ENCODE data around the gene SLC22A13.
"Not testable (repeated sequence)": the region's sequence is repeated elsewhere in the genome, so short reads cannot be mapped to it uniquely, and the experiment has no call there.

SLC22A13 gene

DNA sequence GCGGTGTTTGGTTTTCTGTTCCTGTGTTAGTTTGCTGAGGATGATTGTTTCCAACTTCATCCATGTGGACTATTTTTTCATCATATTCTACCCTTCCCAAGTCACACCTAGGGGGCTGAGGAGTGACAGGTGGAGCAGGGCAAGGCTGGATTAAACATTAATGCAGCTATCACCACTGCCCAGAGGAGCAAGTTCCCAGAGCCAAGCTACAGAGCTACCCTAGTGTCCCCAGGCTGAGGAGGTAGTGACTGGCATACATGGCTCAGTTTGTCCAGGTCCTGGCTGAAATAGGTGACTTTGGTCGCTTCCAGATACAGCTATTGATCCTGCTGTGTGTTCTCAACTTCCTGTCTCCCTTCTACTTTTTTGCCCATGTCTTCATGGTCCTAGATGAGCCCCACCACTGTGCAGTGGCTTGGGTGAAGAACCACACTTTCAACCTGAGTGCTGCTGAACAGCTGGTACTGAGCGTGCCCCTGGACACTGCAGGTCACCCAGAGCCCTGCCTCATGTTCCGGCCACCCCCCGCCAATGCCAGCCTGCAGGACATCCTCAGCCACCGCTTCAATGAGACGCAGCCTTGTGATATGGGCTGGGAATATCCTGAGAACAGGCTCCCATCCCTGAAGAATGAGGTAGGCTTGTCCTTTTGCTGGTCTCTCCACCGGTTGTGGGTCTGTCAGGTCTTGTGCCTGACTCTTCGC, at the start of gene SLC22A13:
TSS of gene SLC22A13 (plus strand) at position 209 of the 704 bp plus-strand sequence. CDS start at position 258, 49 bp downstream.
- no peak for DNase-seq

GRCh38 chr3:38219609-38220197, 45.9 kb upstream of the SLC22A13 start:
- no peak for DNase-seq

GRCh38 chr3:38221005-38221404, 44.6 kb upstream of the SLC22A13 start:
- DNase-seq = no peak

DNA sequence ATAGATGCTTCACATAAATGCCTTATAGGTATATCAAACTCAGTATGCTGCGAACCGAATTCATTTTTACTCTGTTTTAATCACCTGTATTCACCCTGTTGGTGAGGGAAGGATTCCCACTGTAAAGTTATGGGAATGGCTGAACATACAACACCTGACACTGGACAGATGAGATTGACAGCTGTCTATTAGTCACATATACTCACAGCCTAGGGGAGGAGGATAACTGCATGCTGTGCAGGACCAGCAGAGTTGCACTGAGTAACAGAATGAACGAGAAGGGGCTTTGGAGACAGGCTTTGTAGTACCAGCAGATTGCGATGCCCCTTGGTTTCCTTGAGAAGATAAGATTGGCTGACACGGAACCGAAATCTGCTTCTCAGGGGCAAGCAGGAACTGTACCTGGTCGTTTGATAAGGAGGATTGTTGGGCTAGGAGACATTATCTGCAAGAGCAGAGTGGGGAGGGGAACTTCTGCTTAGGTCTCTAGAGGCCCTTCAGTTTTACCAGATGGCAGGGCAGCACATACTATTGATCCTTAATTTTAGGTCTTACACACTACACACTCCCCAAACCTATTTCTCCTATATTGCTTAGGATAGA, 43.5 kb upstream of the SLC22A13 start:
- DNase-seq = no peak

GRCh38 chr3:38224357-38224756, 41.3 kb upstream of the SLC22A13 start:
- DNase-seq = no peak

DNA sequence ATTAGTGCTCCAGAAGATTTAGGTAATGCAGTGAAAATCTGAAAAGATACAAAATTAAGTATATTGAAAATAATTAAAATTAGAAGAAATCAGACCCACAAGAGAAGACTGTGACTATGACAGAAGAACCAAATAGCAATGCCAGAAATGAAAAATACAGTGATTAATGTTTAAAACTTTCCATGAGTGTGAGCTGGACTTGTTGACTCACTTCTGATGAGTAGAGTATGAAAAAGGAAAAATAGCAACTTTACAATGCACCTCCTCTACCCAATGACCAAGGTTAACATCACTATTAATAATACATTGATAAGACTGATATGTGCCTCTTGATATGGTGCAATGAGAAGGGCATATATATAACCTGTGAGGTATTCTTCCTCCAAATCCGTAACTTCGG, 39.3 kb upstream of the SLC22A13 start:
- no peak for DNase-seq

DNA sequence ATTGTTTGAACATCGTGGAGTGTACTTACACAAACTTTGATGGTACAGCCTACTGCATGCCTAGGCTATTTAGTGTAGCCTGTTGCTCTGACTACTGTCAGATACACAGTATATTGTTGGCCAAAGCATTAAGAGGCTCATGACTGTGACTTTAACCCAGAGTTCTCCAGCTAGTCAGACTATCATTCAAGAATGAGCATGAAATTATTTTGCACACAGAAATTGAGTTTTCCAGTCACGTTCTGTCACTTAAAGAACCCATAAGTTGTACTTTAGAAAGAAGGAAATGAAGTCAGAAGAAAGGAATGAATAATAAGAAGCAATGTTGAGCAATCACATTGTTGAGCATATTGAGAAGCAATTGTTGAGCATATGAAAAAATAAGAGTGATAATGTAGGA, 37.6 kb upstream of the SLC22A13 start:
- DNase-seq = no peak

GRCh38 chr3:38229036-38229435, 36.6 kb upstream of the SLC22A13 start:
- no peak for DNase-seq

- no peak for DNase-seq
These were observed 32.9 kb upstream of the SLC22A13 start for GRCh38 chr3:38232701-38233100.

- DNase-seq = no peak
These were observed 30.1 kb upstream of the SLC22A13 start for GRCh38 chr3:38235466-38235865.

DNA sequence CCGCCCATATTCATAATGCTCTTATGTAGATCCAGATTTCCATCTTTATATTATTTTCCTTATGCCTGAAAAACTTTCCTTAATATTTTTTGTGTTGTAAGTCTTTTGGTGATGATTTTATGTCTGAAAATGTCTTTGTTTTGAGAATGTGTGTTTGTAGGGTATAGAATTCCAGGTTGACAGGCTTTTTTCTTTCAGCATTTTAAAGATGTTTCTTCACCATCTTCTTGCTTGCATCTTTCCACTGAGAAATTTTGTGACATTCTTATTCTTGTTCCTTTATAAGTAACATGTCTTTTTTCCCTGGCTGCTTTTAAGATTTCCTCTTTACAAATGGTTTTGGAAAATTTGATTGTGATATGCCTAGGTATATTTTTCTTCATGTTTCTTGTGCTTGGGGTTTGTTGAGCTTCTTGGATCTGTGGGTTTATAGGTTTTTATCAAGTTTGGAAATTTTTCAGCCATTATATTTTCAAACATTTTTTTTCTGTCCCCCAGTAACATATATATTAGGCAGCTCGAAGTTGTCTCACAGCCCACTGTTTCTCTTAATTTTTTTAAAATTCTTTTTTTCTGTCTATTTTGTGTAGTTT, 27.1 kb upstream of the SLC22A13 start:
- DNase-seq = no peak

- DNase-seq = not testable (repeated sequence)
These were observed 22.8 kb upstream of the SLC22A13 start for GRCh38 chr3:38242812-38243211.

- DNase-seq = no peak
These were observed 19.7 kb upstream of the SLC22A13 start for GRCh38 chr3:38245930-38246329.

- DNase-seq = no peak
These were observed 18.1 kb upstream of the SLC22A13 start for GRCh38 chr3:38247366-38248035.

DNA sequence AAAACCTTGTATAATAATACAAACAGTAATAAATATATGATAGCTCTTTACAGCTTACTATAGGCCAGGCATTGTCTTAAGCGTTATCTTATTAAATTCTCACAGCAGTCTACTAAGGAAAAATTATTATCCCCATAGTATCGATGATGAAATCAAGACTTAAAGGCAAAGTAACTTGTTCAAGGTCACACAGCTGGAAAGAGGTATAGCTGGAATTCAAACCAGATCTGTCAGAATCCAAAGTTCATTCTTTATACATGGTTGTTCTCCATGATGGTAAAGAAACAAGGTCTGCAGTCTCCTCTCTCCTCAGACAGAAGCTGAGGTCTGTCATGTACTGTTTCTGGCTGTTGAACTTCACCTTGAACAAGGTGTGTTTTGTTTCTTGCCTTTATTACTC, 15.4 kb upstream of the SLC22A13 start:
- no peak for DNase-seq

GRCh38 chr3:38251197-38251596, 14.4 kb upstream of the SLC22A13 start:
- DNase-seq = no peak

- DNase-seq = no peak
These were observed 11.9 kb upstream of the SLC22A13 start for GRCh38 chr3:38253704-38254103.

DNA sequence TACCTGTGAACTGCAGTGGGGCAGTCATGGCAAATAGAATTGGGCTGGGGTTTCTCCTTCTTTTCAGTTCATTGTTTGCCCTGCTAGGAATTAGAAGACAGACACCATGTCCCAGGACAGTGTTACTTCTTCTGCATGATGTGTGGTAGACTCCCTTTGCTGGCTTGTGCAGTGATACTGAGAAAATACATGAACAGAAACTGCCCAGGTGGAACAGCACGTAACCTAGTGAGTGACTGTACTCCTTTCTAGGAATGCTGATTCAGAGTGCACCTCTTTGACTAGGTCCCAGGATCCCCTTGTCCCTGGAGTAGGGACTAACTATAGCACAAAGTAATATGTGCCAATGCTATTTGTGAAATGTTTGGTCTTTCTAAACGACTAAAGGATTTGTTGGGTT, 10.7 kb upstream of the SLC22A13 start:
- no peak for DNase-seq

DNA sequence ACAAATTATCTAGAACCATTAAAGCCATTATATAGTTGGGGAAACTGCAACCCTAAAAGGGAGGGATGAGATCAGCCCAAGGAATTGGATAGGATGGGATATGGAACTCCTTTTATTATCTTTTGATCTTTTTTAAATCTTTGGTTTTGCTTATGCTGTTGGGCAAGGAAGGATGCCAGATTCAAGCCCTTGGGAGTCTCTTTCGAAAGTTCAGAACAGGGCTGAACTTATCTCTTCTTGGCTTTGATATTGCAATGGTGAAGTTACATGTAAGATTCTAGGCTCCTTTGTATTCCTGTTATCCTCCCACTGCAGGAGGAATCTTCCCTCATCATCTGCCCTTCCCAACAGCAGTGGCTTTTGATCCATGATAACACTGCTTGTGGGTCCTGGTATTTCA, 10.0 kb upstream of the SLC22A13 start:
- DNase-seq = no peak

DNA sequence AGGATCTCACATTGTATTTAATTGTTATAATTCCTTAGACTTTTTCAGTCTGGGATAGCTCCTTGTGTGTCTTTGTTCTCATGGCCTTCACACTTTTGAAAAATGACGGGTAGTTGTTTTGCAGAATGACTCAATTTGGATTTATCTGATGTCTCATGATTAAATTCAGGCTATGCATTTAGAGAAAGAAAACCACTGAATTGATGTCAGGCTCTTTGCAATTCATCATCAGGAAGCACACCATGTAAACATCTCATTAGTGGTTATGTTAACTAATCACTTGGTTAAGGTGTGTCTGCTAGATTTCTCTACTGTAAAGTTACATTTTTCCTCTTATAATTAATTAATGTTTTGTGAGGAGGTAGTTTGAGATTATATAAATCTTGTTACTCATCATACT, 8.0 kb upstream of the SLC22A13 start:
- DNase-seq = no peak

DNA sequence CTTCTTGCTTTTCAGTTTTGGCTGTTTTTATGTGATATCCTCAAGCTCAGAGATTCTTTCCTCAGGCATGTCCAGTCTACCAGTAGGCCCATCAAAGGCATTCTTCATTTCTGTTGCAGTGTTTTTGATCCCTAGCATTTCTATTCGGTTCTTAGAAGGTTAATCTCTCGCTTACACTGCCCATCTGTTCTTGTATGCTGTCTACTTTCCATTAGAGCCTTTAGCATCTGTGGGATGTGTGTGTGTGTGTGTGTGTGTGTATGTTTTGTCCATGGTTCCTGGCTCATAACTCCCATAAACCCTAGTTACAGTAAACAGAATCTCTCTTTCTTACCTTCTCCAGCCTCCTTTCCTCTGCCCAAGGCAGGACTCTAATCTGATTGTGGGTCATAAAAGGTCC, 5.1 kb upstream of the SLC22A13 start:
- DNase-seq = no peak

DNA sequence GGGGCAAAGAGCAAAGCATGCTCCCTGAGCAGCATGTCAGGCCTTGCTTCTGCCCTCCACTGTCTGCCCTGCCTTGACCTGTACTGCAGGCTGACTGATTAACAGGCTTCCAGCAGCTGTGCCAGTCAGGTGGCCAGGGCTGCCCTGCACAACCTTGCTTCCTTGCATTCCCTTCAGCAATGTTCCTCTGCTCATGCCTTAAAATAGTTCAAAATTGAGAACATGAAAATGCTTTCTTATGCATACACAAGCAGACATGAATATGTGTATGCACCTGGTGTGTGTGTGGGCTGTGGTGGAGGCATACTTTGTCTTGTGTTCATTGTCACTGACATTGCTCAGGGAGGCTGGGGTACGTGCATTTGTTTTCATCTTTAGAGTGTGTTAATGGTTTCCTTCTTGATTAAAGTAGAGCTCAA, 1.2 kb upstream of the SLC22A13 start:
- no peak for DNase-seq

DNA sequence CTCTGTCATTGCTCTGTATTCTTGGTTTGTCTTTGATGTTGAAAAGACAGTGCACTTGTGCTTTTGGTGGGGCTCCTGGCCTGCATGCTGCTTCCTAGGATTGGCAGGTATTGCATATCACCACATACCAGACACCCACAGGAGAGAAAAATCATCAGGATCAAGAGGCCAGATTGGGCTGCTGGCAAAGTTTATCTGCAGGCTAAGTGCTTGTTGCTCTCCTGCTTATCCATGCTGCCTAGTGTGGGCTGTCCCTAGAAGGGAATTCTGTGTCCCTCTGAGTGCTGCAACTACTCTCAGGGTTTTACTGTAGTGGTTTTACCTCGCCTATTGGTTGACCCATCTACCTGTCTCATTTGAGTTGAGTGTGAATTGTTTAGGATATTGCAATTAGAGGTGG, 833 bp upstream of the SLC22A13 start:
- no peak for DNase-seq

DNA sequence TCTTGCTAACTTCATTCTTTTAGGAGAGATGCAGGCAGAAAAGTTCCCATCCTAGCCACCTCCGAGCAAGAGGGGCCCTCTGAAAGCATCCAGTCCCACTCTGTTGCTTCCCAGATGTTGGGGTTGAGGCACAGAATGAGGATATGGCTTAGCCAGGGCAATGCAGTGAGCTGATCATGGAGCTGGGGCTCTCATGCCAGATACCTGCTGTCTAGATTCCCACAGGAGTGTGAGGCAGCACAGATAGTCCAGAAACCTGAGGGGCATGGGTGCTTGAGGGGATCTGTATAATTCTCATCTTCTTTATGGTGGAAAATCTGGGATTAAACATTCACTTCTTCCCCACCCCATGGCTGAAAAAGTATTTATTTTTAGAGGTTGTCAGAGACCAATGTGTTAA, 1.2 kb downstream of the SLC22A13 start:
- DNase-seq = no peak
